NCI-H2196 (cell line): Measurements from ENCODE around the gene GALK1.
"Not testable (repeated sequence)": the region's sequence is repeated elsewhere in the genome, so short reads cannot be mapped to it uniquely, and the experiment has no call there.

Experiments
- DNase-seq: peaks from one replicate; lab custom pipeline; 2025; ENCODE audit not compliant: unreplicated experiment; lab: John Stamatoyannopoulos, UW

The GALK1 gene

GRCh38 chr17:75784473-75785015, 19.6 kb upstream of the GALK1 start, which contains the start of gene UNK:
TSS of gene UNK (plus strand) at chr17:75784806. CDS start at chr17:75784881, 75 bp downstream.
- DNase-seq = peak; percentile 100

GRCh38 chr17:75783803-75784472, 18.9 kb upstream of the GALK1 start:
- peak; percentile 65 for DNase-seq

GRCh38 chr17:75783069-75783783, 18.2 kb upstream of the GALK1 start:
- DNase-seq = peak; percentile 81

- DNase-seq = no peak
Measured at GRCh38 chr17:75779987-75780889, 15.2 kb upstream of the GALK1 start.

DNA sequence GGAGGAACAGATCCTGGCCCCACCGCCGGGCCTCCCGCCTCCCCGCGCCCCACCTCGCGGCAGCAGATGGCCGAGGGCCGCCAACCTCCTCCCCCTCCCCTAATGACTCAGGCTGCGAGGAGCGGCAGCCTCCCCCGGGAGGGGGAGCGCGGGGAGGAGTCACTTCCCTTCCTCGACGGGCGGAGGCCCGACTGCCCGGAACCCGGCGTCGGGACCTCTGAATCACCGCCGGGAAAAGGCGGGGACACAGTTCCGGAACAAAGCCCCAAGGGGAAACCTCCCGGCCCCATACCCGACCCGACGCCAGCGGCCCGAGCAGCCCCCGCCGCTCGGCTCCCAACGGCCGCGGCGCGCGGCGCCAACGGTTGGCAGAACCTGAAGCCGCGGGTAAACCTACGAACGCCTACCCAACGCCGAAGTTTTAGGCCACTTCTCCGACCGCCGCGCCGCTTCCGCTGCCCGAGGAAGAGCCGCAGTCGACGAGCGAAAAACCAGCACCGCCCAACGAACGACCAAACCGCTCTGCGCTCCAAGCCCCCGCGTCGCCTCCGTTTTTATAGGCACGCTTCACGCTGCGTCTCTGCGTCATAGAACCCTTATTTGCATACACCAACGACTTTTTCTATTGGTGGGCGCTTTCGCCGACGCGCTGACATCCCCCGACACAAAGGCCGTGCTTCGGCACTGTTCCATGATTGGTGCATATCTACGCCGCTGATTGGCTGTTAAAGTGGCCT, 14.4 kb upstream of the GALK1 start:
- peak; percentile 100 for DNase-seq

DNA sequence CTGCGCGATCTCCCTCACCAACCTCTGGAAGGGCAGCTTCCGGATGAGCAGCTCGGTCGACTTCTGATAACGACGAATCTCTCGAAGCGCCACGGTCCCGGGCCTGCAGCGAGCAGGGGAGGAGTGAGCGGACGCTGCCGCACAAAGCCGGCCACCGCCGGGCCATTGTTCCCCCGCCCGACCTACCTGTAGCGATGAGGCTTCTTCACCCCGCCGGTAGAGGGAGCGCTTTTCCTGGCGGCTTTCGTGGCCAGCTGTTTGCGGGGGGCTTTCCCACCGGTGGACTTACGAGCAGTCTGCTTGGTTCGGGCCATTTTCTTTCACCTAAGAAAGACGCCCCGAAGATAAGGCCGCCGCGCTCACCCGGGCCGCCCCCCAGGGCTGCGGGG, 13.9 kb upstream of the GALK1 start:
- peak; percentile 73 for DNase-seq

DNA sequence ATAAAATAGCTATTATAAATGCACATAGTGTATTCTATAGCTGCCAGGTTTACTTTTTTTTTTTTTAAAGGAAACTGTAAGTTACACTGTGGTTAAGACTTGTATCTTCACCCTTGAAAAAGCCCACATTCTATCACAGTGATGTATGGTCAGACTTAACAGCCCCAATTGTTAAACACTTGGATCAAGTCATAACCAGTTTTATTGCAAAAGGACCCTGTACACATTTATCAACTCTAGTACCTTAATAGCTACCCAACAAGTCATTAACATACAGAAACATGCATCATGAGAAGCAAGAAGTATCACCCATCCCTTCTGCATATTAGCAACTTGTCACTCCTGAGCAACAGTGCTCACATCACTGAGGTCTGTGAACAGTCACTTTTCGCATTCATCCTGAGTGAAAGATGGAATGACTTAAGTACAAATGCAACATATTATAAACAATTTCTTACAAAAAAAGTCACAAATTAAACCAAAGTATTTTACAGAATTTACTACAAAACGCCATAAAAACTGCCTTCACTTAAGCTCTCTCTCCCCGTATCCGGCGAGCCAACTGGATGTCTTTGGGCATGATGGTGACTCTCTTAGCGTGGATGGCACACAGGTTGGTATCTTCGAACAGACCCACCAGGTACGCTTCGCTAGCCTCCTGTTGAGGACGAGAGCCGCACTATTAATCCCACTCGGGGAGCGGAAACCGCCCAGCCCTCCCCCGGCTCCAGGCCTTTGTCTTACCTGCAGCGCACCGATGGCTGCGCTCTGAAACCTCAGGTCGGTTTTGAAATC, 13.3 kb upstream of the GALK1 start:
- not testable (repeated sequence) for DNase-seq

DNA sequence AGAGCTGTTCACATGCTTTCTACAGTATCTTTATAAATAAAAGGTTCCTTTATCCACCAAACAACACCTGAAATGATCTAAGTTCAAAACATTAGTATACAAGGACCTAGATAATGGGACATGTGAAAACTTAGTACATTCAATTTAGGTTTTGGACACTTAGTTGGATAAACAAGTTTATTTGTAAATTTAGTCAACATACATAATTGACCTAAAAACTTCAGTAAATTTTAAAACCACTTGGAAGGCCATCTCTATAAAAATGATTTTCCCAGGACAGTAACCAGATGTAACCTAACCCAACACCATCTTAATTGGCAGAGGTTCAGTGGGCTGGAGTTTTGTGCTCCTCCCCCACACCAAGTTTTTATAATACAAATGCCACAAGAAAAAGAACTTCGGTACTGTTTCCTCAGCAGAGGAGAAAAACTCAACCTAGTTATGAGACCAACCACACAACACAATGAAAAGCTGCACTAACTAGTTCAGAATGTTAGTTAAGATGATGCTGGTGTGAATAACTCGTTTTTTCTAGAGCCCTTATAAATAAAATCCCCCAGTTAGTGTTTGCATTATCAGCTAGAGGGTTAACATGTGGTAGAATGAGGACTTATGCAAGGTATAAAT, 12.4 kb upstream of the GALK1 start:
- DNase-seq = no peak

DNA sequence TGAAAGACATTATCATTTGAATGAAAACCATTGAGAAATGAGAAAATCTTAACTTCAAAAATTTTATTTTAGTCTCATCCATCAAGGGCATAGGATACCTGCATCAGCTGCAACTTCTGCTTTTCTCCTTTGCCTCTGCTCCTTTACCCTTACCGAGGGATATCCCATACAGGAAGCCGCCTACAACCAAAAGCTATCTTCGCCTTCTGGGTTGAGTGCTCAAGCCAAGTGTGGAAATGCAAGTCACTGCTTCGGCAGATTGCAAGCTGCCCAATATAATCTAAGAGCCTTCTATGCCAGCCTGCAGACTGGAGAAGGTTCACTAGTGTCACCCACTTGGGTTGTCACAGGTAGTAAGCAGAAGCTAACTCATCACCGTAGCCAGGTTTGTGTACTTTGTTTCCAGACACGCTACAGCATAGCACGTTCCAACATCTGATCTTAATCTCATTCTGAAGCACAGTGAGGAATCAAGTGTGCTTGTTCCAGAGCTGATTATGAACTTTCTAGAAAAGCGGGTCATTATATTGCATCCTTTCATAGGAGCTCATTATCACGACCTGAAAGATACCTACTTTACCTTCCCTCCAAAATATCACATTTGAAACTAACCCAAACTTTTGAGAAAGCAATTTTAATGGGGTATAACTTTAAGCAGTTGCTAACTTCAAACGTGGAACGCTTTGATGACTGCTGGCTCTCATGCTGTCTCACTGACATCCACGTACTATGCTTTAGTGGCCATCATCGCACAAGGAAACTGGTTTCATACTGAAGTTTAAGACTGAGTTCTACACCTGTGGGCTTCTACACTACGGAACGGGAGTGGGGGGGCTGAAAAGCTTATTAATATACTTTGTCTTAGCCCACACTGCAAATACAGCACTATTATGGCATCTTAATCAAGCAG, 11.6 kb upstream of the GALK1 start:
- no peak for DNase-seq

DNA sequence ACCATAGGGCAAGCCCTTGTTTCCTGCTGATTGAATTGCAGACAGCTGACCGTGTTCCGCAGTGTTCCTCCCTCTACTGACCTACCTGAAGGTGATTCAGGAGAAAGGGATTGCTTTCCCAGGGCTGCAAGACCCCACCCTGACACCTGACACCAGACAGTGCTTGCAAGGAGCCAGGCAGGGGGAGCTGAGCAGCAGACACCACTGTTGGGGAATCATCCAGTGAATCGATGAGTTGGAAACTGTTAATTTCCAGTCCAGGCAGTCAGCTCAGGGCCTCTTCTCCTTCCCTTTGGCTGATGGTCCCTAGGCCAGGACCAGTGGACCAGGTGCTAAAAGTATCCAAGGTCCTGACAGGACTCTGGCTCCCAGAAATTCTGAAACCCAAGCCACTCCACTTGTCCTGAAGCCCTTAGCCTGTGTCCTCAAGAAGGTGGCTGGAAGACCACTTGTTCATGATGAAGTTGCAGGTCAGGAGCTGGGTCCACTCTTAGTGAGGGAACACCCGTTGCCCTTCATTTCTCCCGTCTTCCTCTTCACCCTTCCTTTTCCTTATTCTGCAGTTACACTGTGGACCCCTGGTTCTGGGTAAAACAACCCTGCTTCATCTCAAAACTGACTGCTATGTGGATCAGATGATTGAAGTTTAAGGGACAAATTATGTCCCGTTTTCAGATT, 10.1 kb upstream of the GALK1 start:
- no peak for DNase-seq

GRCh38 chr17:75774471-75774990, 9.5 kb upstream of the GALK1 start:
- no peak for DNase-seq

DNA sequence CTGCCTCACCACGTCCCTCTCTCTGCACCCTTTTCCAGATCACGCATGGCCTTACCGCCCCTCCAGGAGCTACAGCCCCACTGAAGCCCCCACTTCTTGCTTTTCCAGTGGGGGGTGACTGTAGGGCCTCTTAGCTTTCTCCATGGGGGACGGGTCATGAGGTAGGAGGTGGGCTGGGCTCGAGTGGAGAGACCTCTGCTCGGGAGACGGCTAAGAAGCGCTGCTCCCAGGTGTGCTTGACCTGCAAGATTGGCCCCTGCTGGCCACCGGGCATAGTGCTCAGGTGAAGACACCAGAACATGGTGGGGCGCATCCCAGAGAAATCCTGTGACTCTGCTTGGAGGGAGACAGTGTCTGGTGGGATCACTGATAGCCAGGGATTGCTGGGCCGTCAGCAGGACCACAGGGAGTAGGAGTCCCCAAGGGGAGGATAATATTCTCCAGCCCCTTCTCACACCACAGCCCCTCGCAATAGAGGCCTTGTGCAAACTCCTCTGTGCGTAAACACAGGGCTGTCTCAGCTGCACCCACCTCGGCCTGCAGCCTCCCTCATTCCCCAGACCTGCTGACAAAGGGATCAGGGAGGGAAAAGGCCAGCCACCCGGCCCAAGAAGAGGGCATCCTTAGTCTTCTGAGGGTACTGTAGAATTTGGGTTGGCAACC, 8.9 kb upstream of the GALK1 start:
- DNase-seq = no peak

DNA sequence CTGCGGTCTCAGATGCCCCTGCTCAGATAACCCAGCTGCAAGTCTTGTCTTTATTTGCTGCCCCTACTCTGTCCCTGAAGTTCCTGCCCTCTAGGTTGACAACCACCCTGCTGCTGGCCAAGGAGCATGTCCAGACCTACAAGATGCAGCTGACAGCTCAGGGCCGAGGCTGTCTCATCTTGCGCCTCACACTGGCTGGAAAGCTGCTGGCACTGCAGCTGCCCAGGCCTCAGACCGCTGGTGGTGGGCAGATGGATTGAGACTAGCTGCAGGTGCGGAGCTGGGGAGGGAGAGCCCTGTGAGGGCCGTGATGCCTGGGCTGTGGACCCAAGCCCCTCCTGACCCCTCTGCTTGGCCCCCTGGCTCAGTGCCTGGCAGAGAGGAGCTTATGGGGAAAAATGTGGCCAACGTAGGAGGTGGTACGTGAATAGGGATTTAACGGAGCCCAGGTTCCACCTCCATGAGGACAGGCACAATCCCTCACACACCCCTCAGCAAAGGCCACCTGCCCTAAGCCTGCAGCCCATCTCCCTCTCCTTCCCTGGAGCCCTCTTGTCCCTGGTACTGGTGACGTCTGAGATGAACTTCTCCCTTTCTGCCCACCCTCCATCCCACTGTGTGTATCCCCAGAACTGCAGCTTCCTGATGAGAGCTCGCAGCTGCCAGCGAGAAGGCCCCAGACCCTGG, 8.3 kb upstream of the GALK1 start:
- no peak for DNase-seq

GRCh38 chr17:75771334-75772281, 6.6 kb upstream of the GALK1 start:
- DNase-seq = peak; percentile 25

- peak; percentile 75 for DNase-seq
Measured at GRCh38 chr17:75769536-75769935, 4.5 kb upstream of the GALK1 start.
